TTC549 (cell line): Measurements from ENCODE around the gene TMEM255B.

Source experiments
- FAIRE-seq: peaks from 2 replicates; lab custom pipeline; 2012; peaks lifted over from hg19 to GRCh38; lab: Jason Lieb, UNC

The TMEM255B gene

DNA sequence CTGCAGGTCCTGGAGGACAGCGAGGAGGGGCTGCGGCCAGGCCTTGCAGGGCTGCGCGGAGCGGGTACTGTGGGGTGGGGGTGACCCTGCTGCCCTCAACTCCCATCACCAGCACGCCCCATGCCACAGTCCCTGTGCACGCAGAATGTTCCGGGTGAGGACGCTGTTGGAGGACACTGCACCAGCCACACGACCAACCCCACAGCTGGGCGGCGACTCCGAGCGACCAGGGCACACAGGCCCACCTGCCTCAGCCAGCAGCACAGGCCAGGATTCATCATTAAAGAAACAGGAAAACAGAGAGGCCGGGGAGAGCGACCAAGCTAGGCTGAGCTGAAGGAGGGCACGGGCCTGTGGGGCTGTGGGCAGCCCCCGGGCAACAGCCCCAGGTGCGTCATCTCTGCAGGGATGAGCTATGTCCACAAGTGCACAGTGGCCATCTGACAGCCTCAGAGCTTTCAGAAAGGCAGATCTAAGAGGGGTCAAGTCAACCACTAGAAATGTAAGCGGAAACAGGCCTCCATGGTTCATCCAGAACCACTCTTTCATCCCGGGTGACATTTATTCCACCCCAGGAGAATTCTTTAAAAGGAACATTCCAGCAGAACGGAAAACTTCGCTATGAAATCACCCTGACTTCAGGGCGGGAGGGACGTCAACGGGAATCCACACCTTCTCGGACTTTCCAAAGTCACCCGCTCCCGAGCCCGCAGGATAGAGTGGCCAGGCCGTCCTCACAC, 103.3 kb downstream of the TMEM255B start:
- FAIRE-seq: no peak

DNA sequence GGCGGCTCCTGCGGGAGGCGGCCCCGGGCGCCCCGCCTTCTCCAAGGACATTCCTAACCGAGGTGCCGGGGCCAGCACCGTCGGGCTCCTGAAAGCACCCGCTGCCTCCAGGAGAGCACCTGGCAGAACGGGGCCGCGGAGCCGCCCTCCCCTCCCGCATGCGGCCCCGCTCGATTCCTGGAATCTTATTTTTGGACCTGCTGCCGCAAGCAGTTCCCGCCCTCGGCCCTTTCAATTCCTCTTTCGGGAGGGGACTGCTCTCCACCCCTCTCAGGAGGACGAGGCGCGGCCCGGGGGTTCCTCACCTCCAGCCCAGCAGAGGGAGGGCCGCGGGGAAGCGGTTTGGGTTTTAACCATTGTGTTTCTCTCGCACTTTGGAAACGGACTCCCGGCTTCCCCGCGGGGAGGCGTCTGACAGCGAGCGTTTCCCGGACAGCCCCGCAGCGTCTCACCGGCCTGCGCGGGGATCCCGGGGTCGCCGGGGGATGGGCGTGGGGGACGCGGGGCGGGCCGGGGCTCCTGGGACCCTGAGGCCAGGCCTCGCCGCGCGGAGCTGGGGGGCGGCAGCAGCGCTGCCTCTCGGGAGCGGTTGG, 104.0 kb downstream of the TMEM255B start:
- no peak for FAIRE-seq

GRCh38 chr13:113863524-113864272, 104.7 kb downstream of the TMEM255B start, which contains the start of gene GAS6:
Gene GAS6, minus strand, starts transcription at chr13:113864076. Its CDS starts 156 bp downstream, at chr13:113863920.
- FAIRE-seq: no peak

GRCh38 chr13:113864273-113864890, 105.4 kb downstream of the TMEM255B start:
- no peak for FAIRE-seq

DNA sequence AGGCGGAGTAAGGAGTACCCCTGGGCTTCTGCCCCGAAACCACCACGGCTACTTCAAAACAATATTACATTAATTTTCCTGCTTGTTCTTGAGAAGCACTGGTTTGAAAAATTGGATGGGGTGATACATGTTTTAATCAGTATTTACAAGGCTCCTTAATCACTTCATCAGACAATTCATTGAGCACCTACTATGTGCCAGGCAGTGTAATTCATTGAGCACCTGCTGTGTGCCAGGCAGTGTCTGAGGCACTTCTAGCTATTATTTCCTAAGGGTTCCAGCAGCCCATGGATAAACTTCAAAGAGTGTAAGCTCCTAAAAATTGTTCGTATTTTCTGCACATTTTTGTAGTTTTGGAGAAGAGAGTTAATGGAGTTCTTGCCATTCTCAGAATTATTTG, 106.4 kb downstream of the TMEM255B start:
- no peak for FAIRE-seq
